ENCODE measurements around the gene ADCK2. TPM values are rescaled to one million over a fixed set of nuclear protein-coding genes. Genes with fewer than 3 reads are reported as not detected.
"Not testable (repeated sequence)": the region's sequence is repeated elsewhere in the genome, so short reads cannot be mapped to it uniquely, and the experiment has no call there.

ADCK2 gene
- total RNA-seq, 2 donors from 2014 or later, result 25.4 to 40.6 TPM

DNA sequence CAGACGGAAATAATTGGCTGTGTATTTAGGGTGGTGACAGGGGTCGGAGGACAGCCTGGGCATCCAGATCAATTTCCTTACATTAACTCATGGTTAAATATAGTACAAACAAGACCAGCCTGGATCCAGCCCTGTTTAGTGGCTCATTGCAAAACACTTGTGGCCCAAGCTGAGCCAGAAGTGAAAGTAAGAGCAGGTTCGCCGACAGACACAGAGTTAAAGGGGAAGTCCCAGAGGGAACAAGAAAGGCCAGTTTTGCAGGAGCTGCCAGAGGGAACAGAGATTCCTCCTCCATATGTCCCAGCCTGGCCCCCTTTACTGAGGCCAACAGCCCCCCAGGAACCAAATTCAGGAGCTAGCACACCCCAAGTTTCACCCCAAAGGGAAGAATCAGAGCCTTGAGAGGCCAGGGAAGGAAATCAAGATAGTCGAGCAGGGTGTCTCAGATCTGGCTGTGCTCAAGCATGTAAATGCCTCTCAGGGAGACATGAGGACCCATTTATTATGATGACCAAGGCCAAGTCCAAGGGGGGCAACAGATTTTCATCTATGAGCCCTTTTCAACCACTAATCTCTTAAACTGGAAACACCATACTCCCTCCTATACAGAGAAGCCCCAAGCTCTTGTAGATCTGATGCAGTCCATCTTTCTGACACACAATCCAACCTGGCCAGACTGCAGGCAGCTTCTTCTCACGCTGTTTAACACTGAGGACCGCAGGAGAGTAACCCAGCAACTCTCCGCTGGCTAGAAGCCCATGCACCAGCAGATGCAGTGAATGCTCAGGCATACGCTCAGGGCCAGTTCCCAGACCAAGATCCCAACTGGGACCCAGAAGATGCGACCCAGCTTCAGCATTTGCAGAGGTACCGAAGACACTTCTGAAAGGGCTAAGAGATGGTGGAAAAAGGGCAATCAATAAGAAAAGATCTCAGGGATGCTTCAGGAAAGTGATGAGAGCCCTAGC lies 15.9 kb upstream of the ADCK2 start:
- DNase-seq, result peak; percentile 89
- H3K9me3 ChIP-seq, result no peaks in the 10 kb centered on the region
- intact Hi-C loops (cut with DNase I), result loop anchor here (10.0 kb wide), 1 partner anchor 312 kb away; no protein-coding TSS in a partner anchor
- H3K9ac ChIP-seq (ENCODE audit: low read depth in 2 of 2, low read length in 2 of 2), result peak overlapping the region; percentile 27 to 38
- peaks cover 15% of the 10 kb centered on the region for H3K4me1 ChIP-seq
- H3K27me3 ChIP-seq, result no peaks in the 10 kb centered on the region
- no peak overlapping the region for H3K4me3 ChIP-seq
- H3K36me3 ChIP-seq, result no peaks in the 10 kb centered on the region
- TF ChIP-seq, protein P1, sequence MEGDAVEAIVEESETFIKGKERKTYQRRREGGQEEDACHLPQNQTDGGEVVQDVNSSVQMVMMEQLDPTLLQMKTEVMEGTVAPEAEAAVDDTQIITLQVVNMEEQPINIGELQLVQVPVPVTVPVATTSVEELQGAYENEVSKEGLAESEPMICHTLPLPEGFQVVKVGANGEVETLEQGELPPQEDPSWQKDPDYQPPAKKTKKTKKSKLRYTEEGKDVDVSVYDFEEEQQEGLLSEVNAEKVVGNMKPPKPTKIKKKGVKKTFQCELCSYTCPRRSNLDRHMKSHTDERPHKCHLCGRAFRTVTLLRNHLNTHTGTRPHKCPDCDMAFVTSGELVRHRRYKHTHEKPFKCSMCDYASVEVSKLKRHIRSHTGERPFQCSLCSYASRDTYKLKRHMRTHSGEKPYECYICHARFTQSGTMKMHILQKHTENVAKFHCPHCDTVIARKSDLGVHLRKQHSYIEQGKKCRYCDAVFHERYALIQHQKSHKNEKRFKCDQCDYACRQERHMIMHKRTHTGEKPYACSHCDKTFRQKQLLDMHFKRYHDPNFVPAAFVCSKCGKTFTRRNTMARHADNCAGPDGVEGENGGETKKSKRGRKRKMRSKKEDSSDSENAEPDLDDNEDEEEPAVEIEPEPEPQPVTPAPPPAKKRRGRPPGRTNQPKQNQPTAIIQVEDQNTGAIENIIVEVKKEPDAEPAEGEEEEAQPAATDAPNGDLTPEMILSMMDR (IDR thresholded peaks at IDR 0.05), result no peak
- H3K27ac ChIP-seq, result peak overlapping the region; percentile 67

DNA sequence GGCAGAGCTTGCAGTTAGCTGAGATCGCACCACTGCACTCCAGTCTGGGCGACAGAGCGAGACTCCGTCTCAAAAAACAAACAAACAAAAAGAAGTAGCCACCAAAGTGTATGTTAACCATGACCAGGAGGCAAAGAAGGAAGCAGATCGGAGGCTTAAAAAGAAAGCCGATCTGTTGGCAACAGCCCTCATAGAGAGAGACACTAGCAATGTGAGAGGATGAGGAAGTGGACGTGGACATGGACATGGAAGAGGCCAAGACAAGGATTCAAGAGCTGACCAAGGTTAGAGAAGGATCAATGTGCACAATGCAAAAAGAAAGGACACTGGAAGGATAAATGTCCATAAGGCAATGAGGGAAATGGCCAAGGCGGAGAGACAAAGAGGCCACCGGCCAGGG lies 14.9 kb upstream of the ADCK2 start:
- Histone ChIP-seq H3K9me3 (no peaks in the 10 kb centered on the region), H3K4me3 (no peak overlapping the region), H3K27ac (no peak overlapping the region), H3K36me3 (no peaks in the 10 kb centered on the region), H3K4me1 (peaks cover 15% of the 10 kb centered on the region), H3K27me3 (no peaks in the 10 kb centered on the region), H3K9ac (ENCODE audit: low read depth in 2 of 2, low read length in 2 of 2) (no peak overlapping the region)
- TF ChIP-seq, protein P1 (IDR thresholded peaks at IDR 0.05), result no peak
- no peak for DNase-seq
- intact Hi-C loops (cut with DNase I), result loop anchor here (10.0 kb wide), 1 partner anchor 313 kb away; no protein-coding TSS in a partner anchor

DNA sequence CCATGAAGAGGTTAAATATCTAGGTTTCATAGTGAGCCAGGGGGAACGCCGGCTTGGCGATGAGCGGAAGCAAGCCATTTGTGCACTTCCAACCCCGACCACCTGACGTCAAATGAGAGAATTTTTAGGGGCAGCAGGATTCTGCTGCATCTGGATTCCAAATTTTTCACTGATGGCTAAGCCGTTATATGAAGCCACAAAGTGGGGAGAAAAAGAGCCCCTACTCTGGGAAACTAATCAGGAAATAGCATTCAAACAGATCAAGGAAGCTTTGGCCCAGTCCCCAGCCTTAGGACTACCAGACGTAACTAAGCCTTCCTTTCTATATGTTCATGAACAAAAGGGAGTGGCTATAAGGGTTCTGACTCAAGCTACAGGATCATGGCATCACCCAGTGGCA lies 12.9 kb upstream of the ADCK2 start:
- Histone ChIP-seq H3K36me3 (no peaks in the 10 kb centered on the region), H3K9ac (ENCODE audit: low read depth in 2 of 2, low read length in 2 of 2) (no peak overlapping the region), H3K4me3 (no peak overlapping the region), H3K9me3 (no peaks in the 10 kb centered on the region), H3K27ac (no peak overlapping the region), H3K4me1 (peaks cover 12% of the 10 kb centered on the region), H3K27me3 (no peaks in the 10 kb centered on the region)
- intact Hi-C loops (cut with DNase I), result loop anchor here (10.0 kb wide), 1 partner anchor 315 kb away; no protein-coding TSS in a partner anchor
- no peak for DNase-seq
- TF ChIP-seq, protein P1 (IDR thresholded peaks at IDR 0.05), result no peak

DNA sequence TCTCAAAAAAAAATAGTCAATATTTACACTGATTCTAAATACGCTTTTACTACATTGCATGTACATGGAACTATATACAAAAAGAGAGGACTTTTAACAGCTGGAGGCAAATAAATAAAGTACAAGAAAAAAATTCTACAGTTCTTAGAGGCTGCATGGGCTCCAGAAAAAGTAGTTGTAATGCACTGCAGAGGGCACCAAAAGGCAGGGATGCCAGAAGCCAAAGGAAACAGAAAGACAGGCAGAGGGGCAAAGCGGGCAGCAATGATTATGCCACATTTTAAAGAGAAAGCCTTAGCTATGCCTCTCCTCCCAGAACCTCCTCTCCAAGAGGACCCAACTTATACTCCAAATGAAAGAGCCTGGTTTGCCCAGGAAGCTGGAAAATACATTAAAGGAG lies 11.6 kb upstream of the ADCK2 start:
- TF ChIP-seq, protein P1 (IDR thresholded peaks at IDR 0.05), result no peak
- Histone ChIP-seq H3K27ac (no peak overlapping the region), H3K9ac (ENCODE audit: low read depth in 2 of 2, low read length in 2 of 2) (no peak overlapping the region), H3K9me3 (no peaks in the 10 kb centered on the region), H3K27me3 (no peaks in the 10 kb centered on the region), H3K36me3 (no peaks in the 10 kb centered on the region), H3K4me3 (no peak overlapping the region), H3K4me1 (peaks cover 7% of the 10 kb centered on the region)
- intact Hi-C loops (cut with DNase I), result no loop called here
- no peak for DNase-seq

DNA sequence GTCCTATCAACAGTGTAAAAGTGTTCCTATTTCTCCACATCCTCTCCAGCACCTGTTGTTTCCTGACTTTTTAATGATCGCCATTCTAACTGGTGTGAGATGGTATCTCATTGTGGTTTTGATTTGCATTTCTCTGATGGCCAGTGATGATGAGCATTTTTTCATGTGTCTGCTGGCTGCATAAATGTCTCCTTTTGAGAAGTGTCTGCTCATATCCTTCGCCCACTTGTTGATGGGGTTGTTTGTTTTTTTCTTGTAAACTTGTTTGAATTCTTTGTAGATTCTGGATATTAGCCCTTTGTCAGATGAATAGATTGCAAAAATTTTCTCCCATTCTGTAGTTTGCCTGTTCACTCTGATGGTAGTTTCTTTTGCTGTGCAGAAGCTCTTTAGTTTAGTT lies 9.8 kb upstream of the ADCK2 start:
- H3K4me3 ChIP-seq; intact Hi-C loops (cut with DNase I); H3K4me1 ChIP-seq; H3K27me3 ChIP-seq; H3K36me3 ChIP-seq; H3K9ac ChIP-seq (ENCODE audit: low read depth in 2 of 2, low read length in 2 of 2); DNase-seq; H3K9me3 ChIP-seq; H3K27ac ChIP-seq: not testable (repeated sequence)

DNA sequence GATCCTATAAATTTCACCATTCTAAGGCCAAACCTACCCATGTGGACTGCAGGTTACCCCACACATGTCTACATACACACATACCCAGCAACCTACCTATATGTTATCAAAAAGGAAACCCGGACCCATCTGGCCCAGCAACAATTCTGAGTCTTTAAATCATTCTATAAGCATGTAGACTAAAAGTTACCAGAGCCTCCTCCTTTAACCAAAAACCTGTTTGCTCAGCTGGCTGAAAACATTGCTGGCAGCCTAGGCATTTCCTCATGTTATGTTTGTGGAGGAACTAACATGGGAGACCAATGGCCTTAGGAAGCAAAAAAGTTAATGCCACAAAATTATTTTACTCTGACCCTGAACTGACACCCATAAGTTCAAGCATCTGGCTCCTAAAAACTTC lies 5.3 kb upstream of the ADCK2 start:
- TF ChIP-seq, protein P1 (IDR thresholded peaks at IDR 0.05), result no peak
- H3K4me1 ChIP-seq, result peaks cover 2% of the 10 kb centered on the region
- no peak for DNase-seq
- H3K4me3 ChIP-seq, result no peak overlapping the region
- H3K36me3 ChIP-seq, result no peaks in the 10 kb centered on the region
- H3K9me3 ChIP-seq, result no peaks in the 10 kb centered on the region
- intact Hi-C loops (cut with DNase I), result no loop called here
- H3K27ac ChIP-seq, result no peak overlapping the region
- H3K9ac ChIP-seq (ENCODE audit: low read depth in 2 of 2, low read length in 2 of 2), result no peak overlapping the region
- H3K27me3 ChIP-seq, result no peaks in the 10 kb centered on the region

Measured in colonic mucosa (tissue), 4 donors.